Posterior vena cava (tissue), 2 donors: ENCODE measurements around the gene OR6K3. TPM values are rescaled to one million over a fixed set of nuclear protein-coding genes. Genes with fewer than 3 reads are reported as not detected.
"Not testable (repeated sequence)": the region's sequence is repeated elsewhere in the genome, so short reads cannot be mapped to it uniquely, and the experiment has no call there.

Experiments
- DNase-seq: peaks from one replicate; pipeline ENCODE4 v3.0.0-alpha.2; 2020; ENCODE audit warnings: low spot score
- intact Hi-C, 2 donors: fragments of 100-400 bp; cut with DNase I; formaldehyde crosslinking; loops; one replicate each; pipeline versions ENCODE4 v1.14.1 to v1.14.2; 2022 to 2023
- total RNA-seq, 2 donors: library from RNA; stranded (reverse); fragmentation: NEBNext Ultra II Directional; extraction: Animal tissue kit (Norgen Biotek cat#: 25700); gene quantifications; one replicate each; pipeline ENCODE4 v1.2.1, GENCODE V29; 2021
- donor health status: DM: yes; HTN: yes; CAD: no.
- donor health status: DM: yes; HTN: yes; CAD: no.

OR6K3 gene
- total RNA-seq, 2 donors from 2014 or later, result not detected

- intact Hi-C loops, result no loop called here
- DNase-seq, result no peak
Measured at GRCh38 chr1:158689875-158690274, 30.6 kb downstream of the OR6K3 start.

GRCh38 chr1:158689110-158689509, 31.4 kb downstream of the OR6K3 start:
- intact Hi-C loops, result no loop called here
- no peak for DNase-seq

GRCh38 chr1:158688343-158688742, 32.2 kb downstream of the OR6K3 start:
- intact Hi-C loops, DNase-seq: not testable (repeated sequence)

GRCh38 chr1:158687037-158687436, 33.5 kb downstream of the OR6K3 start:
- DNase-seq, result no peak
- intact Hi-C loops, result no loop called here

GRCh38 chr1:158686111-158687009, 34.2 kb downstream of the OR6K3 start, which contains the start of gene SPTA1:
Gene SPTA1, minus strand, starts transcription at chr1:158686715. Its CDS starts 198 bp downstream, at chr1:158686517.
- DNase-seq, result no peak
- intact Hi-C loops, result no loop called here

- intact Hi-C loops, result no loop called here
- DNase-seq, result no peak
Measured at GRCh38 chr1:158685085-158685484, 35.4 kb downstream of the OR6K3 start.

GRCh38 chr1:158681606-158682005, 38.9 kb downstream of the OR6K3 start:
- intact Hi-C loops, result loop anchor here in 1 of 2 donors (1.0 kb wide), 1 partner anchor 41 kb away; no protein-coding TSS in a partner anchor

GRCh38 chr1:158679289-158679688, 41.2 kb downstream of the OR6K3 start:
- intact Hi-C loops, result no loop called here

More at GRCh38 chr1:158681606-158682005, 38.9 kb downstream of the OR6K3 start:
- no peak for DNase-seq

GRCh38 chr1:158675563-158676323, 44.8 kb downstream of the OR6K3 start:
- no peak for DNase-seq

More at GRCh38 chr1:158679289-158679688, 41.2 kb downstream of the OR6K3 start:
- no peak for DNase-seq

GRCh38 chr1:158674302-158674701, 46.2 kb downstream of the OR6K3 start:
- intact Hi-C loops, result no loop called here
- DNase-seq, result no peak

More at GRCh38 chr1:158675563-158676323, 44.8 kb downstream of the OR6K3 start:
- intact Hi-C loops, result no loop called here

Other genes with a start within 250 kb of the OR6K3 start
- not detected for gene OR10R2, start 248.5 kb downstream of the OR6K3 start, total RNA-seq
- gene OR6Y1, start 166.3 kb downstream of the OR6K3 start, total RNA-seq, result not detected
- not detected for gene OR6P1, start 150.1 kb downstream of the OR6K3 start, total RNA-seq
- gene OR10X1, start 140.8 kb downstream of the OR6K3 start, total RNA-seq, result not detected
- gene OR10Z1, start 115.5 kb downstream of the OR6K3 start, total RNA-seq, result not detected
- under 1 TPM; 0.56 to 0.62 TPM for gene SPTA1, start 34.0 kb downstream of the OR6K3 start, total RNA-seq
- gene OR6K2, start 20.1 kb downstream of the OR6K3 start, total RNA-seq, result not detected
- not detected for gene OR6K6, start 34.0 kb upstream of the OR6K3 start, total RNA-seq
- gene OR6N1, start 51.5 kb upstream of the OR6K3 start, total RNA-seq, result not detected
- gene OR6N2, start 60.5 kb upstream of the OR6K3 start, total RNA-seq, result not detected
- 10 to 100 TPM in 1 of 2 donors, 1 to 10 TPM in 1; 7.5 to 12.0 TPM for gene MNDA, start 110.6 kb upstream of the OR6K3 start, total RNA-seq
- gene PYHIN1, start 210.8 kb upstream of the OR6K3 start, total RNA-seq, result 1 to 10 TPM; 1.6 to 3.4 TPM